GM21717 (cell line): ENCODE data around the gene GTF2F2.

Experiments
- ATAC-seq: cut with Tn5 transposase; IDR thresholded peaks from one replicate; pipeline ENCODE4 v1.9.1; 2021; ENCODE audit warnings: mild to moderate bottlenecking, moderate library complexity; ENCODE audit not compliant: unreplicated experiment

GTF2F2 gene, protein sequence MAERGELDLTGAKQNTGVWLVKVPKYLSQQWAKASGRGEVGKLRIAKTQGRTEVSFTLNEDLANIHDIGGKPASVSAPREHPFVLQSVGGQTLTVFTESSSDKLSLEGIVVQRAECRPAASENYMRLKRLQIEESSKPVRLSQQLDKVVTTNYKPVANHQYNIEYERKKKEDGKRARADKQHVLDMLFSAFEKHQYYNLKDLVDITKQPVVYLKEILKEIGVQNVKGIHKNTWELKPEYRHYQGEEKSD

DNA sequence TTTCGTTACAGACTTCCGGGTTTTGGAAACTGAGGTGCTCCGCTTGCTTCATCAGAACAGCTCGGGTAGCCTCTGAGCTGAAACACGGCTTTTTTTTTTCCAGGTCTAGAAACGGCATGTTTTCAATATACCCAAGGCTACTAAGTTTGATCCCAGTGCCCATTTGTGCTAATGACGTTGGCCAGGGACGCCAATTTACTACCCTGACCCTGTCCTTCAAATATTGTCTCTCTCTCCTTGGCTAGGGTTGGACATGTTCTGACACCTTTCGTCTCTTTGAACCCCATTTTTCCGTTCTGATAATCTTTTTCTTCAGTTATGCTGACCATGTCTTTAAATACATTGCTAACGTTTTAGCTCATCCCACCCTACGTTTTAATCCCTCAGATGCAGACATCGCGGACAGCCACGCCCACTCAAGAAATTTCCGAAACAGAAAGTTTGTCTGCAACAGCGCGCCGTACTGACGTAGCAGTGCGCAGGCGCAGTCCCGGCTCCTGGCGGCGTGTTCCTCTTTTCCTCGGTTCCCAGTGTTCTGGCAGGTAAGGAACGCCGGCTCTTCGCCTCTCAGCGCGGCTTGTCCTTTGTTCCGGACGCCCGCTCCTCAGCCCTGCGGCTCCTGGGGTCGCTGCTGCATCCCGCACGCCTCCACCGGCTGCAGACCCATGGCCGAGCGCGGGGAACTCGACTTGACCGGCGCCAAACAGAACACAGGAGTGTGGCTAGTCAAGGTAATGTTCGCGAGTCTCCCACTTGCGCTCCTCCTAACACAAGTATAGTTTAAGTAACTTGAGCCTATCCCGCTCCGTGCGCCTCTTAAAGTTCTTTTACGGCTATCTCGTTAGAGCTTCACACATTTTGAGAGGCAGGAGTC, at the start of gene GTF2F2:
Gene GTF2F2 (plus strand): TSS at position 520 of the 874 bp plus-strand sequence. CDS start 146 bp downstream, at position 666.
- peak; percentile 64 for ATAC-seq

DNA sequence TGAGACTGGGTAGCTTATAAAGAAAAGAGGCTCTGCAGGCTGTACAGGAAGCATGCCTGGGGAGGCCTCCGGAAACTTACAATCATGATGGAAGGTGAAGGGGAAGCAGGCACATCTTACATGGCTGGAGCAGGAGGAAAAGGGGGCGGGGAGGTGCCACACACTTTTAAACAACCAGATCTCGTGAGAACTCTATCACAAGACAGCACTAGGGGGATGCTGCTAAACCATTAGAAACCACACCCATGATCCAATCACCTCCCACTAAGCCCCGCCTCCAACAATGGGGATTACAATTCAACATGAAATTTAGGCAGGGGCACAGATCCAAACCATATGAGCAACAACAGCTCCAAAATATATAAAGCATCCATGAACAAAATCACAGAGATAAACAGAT, 46.5 kb upstream of the GTF2F2 start:
- no peak for ATAC-seq

DNA sequence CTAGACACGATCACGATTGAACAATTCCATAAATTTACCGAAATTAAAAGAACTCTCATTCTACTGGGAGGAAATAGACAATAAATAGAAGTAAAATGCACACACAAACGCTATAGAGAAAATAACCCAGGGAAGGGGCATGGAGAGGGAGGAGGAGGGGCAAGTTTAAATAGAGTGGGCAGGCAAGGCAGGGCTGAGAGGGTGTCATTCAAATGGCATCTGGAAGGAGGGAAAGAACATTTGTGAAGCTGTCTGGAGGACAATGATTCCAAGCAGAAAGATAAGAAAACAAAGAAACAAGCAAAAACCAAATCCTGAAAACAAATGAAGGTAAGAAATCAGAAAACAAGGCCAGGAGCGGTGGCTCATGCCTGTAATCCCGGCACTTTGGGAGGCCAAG, 45.6 kb upstream of the GTF2F2 start:
- ATAC-seq: no peak

DNA sequence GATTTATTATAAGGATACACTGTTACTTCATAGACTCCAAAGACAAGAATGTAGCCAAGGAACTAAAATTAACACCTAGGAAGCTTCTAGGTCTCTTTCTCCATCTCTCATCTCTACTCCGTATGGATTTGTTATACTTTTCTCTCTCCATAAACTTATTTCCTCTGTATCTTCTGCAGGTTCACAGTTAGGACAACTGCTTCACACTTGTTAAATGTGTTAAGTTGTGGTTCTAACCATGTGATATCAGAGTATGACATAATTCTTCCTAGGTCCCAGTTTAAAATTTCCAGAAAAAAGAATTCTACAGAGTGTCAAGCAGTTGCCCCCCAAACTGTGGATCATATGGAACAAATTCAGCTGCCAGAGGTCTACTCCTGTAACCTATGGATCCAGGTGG, 42.3 kb upstream of the GTF2F2 start:
- ATAC-seq: no peak

DNA sequence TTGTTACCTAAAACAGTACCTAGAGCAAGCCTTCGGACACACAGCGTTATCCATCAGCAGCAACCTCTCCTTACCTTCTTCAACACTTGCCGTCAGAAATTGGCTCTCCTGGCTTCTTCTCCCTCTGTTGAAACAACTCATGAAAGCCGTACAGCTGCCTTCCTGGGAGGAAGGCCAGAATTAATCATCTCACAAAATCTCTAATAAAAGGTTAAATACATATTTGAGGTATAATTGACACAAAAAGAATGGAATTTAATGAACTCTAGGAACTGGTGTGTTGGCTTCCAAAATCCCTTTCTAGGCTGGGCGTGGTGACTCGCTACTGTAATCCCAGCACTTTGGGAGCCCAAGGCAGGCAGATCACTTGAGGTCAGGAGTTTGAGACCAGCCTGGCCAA, 37.3 kb upstream of the GTF2F2 start:
- no peak for ATAC-seq

DNA sequence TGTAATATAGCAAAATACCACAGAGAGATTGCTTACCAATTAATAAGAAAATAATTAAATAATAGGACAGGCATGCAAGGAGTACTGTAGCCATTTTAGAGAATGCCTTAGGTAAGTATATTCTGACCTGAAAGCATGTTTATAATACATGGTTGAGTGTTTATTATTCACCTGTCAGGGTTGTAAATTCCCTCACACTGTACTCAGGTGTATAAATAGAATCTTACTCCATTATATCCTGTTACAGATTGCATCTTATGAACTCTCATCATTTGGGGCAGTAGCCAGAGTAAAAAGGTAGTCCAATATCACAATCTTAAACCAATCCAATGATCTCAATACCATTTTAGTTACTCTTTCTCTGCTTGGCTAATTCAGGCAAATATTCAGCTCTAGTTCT, 35.8 kb upstream of the GTF2F2 start:
- no peak for ATAC-seq

DNA sequence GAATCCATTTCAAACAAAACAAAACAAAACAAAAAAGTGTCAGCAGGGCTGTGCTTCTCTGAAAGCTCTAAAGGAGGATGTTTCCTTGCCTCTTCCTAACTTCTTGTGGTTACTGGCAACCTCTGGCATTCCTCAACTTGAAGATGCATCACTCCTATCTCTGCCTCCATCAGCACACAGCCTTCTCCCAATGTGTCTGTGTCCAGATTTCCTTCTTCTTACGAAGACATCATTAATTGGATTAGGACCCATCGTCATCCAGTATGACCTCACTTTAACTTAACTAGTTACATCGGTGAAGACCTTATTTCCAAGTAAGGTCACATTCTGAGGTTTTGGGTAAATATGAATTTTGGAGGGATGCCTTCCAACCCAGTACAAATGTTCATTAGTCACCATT, 33.8 kb upstream of the GTF2F2 start:
- ATAC-seq: no peak

DNA sequence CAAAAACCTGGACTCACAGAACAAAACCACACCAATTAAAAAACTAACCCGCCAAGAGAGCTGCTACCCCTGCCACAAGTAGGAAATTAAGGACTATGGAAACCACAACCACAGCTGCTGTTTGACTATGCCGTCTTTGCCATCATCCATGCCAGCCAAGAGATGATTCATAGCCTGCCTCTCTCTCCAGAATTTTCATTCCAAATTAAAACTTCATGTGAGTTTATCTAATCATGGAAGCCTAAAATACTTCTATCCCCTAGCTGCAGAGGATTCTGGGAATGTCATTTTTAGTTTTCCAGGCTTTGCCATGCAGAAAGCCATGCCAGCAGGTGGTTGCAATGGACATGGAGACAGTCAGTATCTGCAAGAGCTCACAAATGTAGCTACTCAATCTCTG, 27.6 kb upstream of the GTF2F2 start:
- ATAC-seq: no peak

DNA sequence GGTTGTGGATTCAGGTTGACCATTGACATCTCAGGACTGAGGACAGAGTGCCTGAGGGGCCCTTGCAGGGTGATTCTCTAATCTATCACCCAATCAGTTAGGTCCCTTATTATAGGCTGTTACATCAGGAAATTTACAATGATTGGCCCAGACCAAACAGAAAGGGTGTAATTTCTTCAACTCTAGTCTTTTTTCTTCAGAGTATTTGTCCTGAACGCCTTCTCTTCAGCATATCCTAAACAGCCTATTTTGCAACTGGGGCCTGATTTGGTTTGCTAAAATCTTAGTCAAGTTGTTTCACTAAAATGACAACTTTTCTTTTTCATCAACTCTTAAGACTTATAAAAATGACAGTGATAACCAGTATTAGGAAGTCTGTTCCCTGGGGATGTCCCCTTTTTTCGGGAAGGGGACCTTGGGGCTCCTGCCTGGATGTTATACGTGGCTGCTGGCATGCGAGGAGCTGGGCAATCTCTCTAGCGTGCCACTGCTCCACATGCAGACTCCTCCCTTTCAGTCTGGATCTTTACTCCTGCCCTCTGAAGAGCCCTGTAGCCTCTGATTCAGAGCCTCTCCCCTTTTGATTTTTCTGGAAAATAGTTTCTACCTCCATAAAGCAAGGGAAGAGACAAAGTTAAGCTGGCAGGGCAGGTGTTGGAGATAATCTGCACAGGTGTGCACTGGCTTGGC, 19.6 kb upstream of the GTF2F2 start:
- no peak for ATAC-seq

DNA sequence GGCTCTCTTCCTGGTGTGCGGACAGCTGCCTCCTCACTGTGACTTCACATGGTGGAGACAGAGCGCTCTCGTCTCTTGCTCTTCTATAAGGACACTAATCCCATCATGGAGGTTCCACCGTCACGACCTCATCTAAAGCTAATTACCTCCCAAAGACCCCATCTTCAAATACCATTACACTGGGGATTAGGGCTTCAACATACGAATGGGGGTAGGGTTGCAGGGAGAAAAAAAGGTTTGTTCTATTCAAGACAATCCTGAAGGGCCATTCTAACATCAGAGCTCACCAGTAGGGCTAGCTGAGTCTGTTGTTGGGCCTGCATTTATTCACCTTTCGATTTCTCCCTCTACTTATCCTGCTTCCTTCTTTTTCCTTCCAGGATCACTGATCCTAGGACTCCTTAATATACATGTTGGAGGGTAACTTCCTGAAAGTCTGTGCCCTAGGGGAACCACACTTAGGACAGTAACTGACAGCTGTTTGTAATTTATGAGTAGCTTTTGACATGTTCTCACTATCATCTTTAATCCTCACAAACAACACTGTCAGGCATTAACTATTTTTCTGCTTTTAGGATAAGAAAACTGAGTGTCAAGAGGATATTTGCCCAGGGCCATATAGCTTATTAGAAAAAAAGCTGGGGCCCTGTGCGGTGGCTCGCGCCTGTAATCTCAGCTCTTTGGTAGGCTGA, 18.8 kb upstream of the GTF2F2 start:
- no peak for ATAC-seq

DNA sequence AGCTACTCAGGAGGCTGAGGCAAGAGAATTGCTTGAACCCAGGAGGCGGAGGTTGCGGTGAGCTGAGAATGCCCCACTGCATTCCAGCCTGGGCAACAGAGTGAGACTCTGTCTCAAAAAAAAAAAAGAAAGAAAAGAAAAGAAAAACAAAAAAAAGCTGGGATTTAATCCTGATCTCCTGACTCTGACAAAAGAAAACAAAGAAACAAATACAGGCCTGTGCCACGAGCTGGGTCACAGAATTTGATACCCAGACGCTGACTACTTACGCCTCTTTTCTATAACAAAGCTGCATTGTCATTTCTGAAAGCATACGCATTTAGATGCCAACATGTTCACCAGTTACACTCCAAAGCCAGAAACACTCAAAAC, 18.2 kb upstream of the GTF2F2 start:
- ATAC-seq: no peak

DNA sequence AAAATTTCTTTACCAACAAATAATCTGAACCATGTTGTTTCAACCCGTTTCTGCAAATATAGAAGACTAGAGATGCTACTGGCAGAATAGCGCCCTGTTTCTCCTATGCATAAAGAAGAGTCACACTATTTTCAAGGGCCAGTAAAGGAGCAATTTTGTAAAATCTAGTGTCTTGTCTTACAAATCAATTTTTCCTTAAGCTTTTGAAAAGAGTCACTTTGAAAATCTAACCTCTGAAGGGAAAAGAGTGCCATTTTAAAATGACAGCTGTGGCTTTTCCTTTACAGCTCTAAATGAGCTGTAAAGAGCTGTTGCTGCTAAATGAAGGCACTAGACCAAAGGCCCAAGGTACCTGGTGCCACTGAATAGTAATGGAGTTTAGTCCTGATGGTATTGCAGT, 16.9 kb upstream of the GTF2F2 start:
- ATAC-seq: no peak

DNA sequence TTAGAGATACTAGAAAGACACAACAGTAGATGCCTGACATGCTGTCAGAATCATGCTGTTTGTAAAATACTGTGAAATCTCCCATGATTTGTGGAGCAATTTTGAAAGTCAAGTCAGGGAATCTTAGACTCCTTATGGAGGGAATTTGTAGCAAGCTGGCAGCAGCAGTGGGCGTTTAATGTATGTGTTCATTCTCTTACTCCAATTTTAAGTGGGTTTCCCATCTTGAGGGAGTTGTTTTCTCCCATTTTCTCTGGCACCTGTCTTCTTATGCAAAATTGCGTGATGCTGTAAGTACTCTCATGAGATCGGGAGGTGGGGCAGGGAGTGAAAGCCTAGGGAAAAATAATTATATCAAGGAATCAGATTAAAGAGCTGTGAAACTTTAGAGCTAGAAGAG, 16.0 kb upstream of the GTF2F2 start:
- no peak for ATAC-seq

DNA sequence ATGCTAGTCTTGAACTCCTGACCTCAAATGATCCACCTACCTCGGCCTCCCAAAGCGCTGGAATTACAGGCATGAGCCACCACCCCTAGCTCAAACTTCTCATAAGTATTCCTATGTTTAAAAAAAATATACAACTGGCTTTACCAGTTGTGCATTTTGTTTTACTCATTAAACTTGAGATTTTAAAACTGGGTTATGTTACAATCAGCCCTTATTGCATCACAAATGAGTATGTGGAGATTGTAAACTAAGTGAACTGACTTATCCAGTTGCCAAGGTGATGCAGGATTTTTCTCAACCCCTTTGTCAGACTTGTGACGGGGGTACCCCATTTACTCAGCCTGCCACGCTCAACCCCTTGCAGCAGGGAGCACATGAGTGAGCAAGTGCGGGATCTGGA, 14.4 kb upstream of the GTF2F2 start:
- no peak for ATAC-seq

DNA sequence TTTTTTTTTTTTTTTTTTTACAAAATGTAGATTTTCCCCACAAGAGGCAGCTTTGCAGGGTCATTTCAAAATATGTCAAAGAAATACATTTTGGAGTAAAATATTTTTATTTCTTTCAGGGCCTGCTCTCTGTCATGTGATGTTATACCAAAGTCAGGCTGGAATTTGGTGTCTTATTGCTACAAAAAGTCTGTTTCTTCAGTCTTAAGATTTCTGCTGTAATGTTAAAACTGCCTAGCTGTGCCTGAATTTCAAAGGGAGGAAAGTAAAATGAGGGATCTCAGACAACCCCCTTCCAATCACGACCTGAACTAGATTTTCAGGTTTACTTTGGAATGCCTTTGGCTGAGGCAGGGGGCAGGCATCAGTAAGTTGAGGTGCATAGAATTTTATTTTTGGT, 12.8 kb upstream of the GTF2F2 start:
- ATAC-seq: no peak

DNA sequence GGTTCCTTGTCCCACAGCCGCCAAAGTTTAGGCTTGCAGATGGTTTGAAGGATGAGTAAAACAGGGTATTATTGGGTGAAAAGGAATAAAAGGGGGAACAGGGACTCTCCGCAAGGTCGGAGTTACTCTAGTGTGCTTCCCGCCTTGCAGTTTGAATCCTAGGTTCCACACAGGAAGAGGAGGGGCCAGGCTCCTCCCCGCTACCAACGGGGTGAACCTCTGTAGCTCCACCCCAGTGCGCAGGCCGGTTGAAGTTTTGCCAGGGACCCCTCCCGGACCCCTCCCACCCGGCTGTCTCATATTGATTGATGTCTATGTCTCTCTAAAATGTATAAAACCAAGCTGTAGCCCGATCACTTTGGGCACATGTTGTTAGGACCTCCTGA, 11.6 kb upstream of the GTF2F2 start:
- no peak for ATAC-seq

DNA sequence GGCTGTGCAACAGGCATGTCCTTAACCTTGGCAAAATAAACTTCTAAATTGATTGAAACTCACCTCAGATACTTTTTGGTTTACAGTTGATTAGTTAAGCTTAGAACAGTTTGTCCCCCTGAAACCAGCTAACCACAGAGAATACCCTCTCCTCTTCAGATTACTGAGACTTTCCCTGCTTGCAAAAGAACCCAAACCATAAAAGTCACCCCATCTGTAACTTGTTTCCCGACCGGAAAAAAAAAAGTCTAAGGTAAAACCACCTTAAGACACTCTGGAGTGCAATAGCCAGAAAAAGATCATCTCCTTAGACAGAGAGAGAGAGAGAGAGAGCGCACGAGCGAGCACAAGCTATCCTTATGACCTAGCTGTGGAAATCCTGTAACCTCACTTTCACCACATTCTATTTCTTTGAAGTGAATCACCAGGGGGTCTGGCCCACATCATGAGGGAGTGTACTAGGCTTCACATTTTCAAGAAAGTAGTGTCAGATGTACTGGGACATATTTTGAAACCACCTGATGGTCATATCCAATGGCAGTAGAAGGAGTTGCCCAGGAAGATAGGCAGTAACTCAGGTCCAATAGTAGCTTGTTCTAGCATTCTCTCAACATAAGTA, 11.1 kb upstream of the GTF2F2 start:
- ATAC-seq: peak; percentile 79

DNA sequence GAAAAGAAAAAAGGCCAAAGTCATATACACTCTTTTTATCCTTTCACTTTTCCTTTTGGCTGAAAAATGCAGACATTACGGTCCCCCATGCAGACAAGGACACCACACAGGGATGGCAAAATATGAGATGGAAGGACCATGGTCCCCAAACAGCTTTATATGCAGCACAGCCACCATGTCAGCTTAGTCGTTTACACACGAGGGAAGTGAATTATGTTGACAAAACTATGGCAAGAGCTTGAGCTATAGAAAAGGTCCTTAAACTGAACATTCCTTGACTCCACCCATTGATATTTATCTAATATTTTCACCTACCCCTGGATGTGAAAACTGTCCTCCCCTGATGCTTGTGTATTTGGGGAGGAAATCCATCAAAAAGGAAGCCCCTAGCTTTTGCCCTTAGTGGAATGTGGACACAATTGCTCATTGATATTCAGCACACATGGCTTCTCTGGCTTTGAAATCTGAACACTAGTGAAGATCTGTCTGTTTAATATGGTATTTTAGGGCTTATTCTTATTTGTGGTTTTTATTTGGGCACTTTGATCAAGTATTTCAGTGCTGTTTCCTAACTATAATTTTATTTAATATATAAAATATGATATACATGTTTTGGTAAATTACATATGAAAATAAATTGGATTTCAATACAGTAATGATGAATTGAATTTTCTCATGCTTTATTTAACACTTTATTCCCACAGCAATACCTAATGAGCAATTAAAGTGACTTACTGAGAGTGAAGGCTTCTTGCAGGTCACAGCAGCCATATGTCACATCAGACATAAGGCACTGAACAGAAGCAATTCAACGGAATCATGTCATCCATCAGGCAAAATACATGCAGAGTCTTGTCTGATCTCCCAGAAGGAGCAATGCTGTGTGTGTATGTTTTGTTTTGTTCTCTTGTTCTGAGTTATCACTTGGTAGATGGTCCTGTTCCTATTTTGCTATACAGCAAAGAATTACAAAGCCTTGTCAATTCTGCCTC, 6.8 kb upstream of the GTF2F2 start:
- ATAC-seq: no peak

DNA sequence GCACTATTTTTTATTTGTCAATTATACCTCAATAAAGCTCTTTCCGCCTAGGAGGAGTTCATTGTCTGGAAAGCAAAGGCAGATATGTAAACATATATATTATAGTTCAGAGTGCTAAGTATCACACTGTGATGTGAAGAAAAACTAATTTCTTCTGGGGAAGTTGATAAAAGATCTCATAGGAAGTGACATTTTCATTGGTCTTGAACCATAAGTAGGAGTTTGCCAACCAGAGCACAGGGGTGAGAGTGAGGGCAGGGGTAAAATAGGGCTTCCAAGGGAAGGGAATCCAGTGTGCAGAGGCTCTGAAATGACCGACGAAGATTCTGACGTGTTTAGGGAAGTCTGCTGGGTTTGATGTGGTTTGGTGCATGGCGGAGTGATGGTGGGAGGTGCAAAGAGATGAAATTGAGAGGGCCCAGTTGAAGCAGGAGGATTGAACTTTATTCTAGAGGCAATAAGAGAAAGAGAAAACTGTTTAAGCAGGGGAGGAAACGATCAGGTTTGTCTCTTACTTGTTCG, 780 bp upstream of the GTF2F2 start:
- ATAC-seq: peak; percentile 35
